H7 (cell line): ENCODE measurements around the gene CAPN8. TPM values are rescaled to one million over a fixed set of nuclear protein-coding genes. Genes with fewer than 3 reads are reported as not detected.
A peak's percentile ranks its signal among the peaks of the same experiment; 100 is the strongest.

Source experiments
- DNase-seq: peaks from one replicate; pipeline ENCODE4 v3.0.0; 2012
- H3K27me3 ChIP-seq: 2 replicates; pipeline ENCODE4 v1.6.0; 2011; ENCODE audit warnings: mild to moderate bottlenecking, low read length; ENCODE audit not compliant: control insufficient read depth, insufficient read depth
- H3K36me3 ChIP-seq: replicated peaks from 2 replicates; pipeline ENCODE4 v1.5.1; 2011; ENCODE audit warnings: low read length; ENCODE audit not compliant: control insufficient read depth, insufficient read depth
- H3K4me3 ChIP-seq: 2 replicates; pipeline ENCODE4 v1.5.1; 2011; ENCODE audit warnings: low read depth, mild to moderate bottlenecking, control low read depth, low read length, moderate library complexity; ENCODE audit not compliant: insufficient read depth
- total RNA-seq: library from RNA; depleted of rRNA; stranded (reverse); fragments of >200 nt; shearing (Covaris generic); gene quantifications from 2 replicates; pipeline ENCODE4 v1.2.3, GENCODE V29; 2014

Gene CAPN8
- total RNA-seq, 1 experiment from 2014 or later, result not detected

DNA sequence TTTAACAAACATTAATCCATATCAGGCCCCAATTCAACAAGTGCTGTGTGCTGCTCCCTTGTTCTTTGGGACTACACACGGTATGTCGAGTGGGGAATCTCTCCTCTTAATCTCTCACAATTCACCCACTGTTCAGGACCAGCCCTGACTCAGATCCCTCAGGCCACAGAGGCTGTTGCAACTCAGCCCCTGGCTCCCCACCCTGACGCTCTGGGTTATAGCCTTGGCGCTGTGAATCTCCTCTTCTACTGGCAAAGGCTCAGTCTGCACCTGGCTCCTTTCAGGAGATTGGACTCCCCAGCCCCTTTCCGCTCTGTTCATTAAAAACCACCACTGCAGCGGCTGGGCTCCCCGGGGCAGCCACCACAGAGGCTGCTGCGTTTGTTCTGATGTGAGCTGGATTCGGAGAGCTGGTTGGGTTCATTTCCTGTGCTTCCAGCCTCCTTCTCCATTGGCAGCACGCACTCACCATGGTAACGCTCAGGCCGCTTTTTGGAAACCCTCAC, 13.0 kb downstream of the CAPN8 start:
- no peaks in the 10 kb centered on the region; the same call in 1 of the 2 replicates for H3K36me3 ChIP-seq
- peak; percentile 50 for DNase-seq
- H3K4me3 ChIP-seq, result no peak overlapping the region
- no peaks in the 10 kb centered on the region; the same call in 1 of the 2 replicates for H3K27me3 ChIP-seq

DNA sequence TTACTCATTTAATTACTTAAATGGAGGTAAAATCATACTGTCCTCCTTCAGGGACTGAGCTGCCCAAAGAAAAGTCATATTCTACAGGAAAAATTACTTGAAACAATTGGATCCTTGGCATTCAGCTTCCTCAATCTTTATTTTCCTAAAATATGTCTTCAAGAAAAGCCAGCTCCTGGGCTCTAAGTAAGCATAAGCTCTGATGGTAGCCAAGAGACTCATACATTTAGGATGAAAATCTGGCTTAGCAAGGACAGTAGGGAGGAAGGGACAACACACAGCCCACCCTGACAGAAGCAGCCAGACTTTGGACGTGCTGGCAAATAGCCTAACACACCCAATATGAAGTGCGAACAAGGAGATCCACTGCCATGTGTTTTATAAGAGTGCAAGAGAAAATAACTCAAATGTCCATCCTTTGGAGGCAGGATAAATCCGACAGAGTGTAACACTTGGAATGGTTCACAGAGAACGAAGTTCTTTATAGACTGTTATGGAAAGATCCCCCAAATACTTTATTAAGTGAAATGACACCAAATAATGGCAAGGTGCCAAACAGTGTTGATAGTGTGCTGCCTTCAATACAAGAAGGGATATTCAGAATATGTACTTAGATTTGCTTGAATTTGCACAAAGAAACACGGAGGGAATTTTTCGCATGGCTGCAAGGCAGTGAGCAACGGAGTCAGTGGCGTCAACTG, 14.1 kb downstream of the CAPN8 start:
- Histone ChIP-seq H3K27me3 (no peaks in the 10 kb centered on the region; the same call in 1 of the 2 replicates), H3K36me3 (no peaks in the 10 kb centered on the region; the same call in 1 of the 2 replicates), H3K4me3 (no peak overlapping the region)
- no peak for DNase-seq

DNA sequence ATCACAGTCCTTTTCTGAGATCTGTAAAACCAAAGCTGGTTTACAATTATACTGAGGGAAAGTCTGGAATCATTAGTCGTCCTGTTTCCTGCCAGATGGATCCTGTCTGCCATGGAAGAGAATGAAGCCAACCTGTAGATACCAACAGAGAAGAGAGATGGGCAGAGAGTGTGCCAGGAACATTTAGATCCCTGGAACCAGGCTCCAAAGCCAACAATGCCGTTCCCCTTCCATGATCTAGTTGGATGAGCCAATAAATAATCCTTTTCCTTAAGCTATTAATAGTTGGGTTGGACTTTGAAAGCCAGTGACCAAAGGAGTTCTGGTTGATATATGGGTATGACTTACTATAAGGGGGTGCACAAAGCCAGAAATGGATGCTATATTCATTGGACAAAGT, 15.0 kb downstream of the CAPN8 start:
- no peaks in the 10 kb centered on the region; the same call in 1 of the 2 replicates for H3K27me3 ChIP-seq

DNA sequence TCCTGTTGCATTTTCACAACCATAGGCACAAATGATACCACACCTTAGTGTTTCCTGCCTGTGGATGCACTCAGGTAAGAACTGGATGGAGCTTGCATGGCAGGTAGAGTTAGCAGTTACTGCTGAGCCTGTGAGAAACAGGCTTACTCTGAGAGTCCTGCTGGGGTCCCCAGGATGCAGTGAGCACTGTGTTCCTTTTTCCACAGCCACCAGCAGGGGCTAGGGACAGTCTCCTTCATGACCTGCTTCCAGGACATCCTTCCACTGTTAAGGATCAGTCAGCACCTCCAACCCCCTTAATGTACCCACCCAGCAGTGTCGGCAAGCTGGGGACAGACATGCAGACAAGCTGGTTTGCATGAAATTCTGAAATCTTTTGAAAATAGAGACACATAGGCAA, 16.3 kb downstream of the CAPN8 start:
- no peaks in the 10 kb centered on the region; the same call in 1 of the 2 replicates for H3K27me3 ChIP-seq

More for the DNA sequence above, 15.0 kb downstream of the CAPN8 start:
- H3K36me3 ChIP-seq, result no peaks in the 10 kb centered on the region; the same call in 1 of the 2 replicates
- H3K4me3 ChIP-seq, result no peak overlapping the region
- DNase-seq, result no peak

DNA sequence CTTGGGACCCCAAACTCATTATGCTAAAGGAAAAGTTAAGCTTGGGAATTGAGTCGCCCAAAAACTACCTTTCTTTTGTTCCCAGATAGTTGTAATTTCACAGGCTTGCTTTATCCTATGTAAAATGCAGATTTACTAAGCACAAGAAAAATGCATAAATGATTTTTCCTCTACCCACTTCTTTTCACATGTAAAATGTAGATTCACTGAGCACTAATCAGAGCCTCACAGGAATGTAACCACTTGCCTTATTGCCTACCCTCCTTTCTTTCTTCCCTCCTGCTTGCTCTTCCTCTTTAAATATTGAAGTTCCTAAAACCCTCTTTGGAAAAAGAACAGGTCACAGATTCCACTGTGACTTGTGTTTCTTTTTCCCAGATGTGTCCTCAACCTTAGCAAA, 18.3 kb downstream of the CAPN8 start:
- no peaks in the 10 kb centered on the region for H3K36me3 ChIP-seq
- H3K4me3 ChIP-seq, result no peak overlapping the region
- no peaks in the 10 kb centered on the region for H3K27me3 ChIP-seq
- DNase-seq, result no peak

More for the DNA sequence above, 16.3 kb downstream of the CAPN8 start:
- H3K36me3 ChIP-seq, result no peaks in the 10 kb centered on the region; the same call in 1 of the 2 replicates
- no peak overlapping the region for H3K4me3 ChIP-seq
- DNase-seq, result no peak

DNA sequence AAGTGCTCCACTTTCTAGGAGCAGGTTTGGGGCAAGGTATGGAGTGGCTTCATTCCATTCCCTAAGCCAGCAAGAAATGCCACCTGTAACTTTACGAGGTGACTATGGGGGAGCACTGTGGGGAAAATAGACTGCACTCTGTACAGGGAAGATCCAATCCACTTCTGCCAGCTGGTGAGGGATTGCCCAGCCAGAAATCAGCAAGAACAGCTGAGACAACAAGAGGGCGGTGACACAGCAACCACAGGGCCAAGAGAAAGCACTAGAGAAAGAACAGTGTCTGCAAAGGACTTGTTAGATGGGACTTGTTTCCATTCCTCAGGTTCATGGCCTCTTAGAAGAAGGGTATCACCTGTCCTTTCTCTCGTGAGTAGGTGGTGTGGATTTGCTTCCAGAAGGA, 19.6 kb downstream of the CAPN8 start:
- DNase-seq, result no peak
- Histone ChIP-seq H3K27me3 (no peaks in the 10 kb centered on the region), H3K36me3 (no peaks in the 10 kb centered on the region), H3K4me3 (no peak overlapping the region)

DNA sequence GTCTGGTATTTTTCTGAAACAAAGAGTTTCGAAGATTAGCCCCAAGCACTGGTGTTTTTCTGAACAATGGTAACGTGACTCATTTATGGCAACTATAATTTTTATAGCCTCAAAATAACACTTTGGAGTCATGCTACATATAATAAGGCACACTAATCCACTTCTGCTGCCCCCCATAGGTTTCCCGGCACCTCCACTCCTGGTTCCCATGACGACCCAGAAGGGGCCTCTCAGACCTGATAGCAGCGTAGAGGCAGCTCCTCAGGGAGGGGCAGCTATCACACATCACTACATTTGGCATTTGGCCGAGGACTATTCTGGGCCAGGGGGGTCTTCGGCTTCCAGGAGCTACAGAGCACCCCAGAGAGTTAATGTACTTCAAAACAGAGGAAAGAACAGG, 23.3 kb downstream of the CAPN8 start:
- Histone ChIP-seq H3K4me3 (no peak overlapping the region), H3K36me3 (no peaks in the 10 kb centered on the region), H3K27me3 (peaks cover 1% of the 10 kb centered on the region; the same call in 1 of the 2 replicates)
- no peak for DNase-seq

DNA sequence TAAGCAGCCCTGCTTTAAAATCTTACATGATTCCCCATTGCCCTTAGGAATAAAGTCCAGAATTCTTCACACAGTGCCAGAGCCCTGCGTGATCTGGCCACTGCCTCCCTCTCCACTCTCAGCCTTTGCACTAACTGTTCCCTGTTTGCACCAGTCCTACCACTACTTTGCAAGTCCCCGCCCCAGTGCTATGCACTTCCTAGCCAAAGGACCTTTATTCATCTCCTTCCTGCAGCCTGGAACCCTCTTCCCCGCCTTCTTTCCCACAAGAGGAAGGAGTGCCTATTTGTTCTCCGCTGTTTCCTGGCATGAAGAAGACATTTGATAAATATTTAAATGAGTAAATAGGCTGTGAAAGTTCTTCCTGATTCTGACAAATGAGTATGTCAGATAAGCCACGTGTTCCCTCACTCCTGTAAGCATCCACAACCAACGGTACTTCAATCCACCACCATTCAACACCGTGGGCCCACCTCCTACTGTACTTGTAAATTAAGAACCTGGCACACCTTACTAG, 23.9 kb downstream of the CAPN8 start:
- DNase-seq, result no peak
- H3K36me3 ChIP-seq, result no peaks in the 10 kb centered on the region

DNA sequence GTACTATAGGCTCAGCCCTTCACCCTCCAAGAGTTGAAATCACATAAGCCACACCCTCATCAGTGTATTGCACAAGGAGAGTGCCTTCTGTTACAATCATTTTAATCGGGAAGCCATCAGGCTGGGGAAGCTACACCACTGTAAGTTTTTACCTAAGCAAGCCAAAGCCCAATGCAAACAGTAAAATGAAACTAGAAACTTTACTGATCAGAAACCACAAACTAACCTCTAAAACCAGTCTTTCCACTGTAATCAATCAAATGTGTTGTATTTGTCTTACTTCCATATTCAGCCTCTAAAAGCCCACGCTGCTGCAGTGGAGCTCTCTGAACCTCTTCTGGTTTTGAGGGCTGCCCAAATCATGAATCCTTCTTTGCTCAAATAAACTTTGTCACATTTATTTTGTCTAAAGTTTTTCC, 26.2 kb downstream of the CAPN8 start:
- DNase-seq, result no peak
- no peaks in the 10 kb centered on the region for H3K36me3 ChIP-seq
- peaks cover 1% of the 10 kb centered on the region; the same call in 1 of the 2 replicates for H3K27me3 ChIP-seq
- H3K4me3 ChIP-seq, result no peak overlapping the region

More for the DNA sequence above, 23.9 kb downstream of the CAPN8 start:
- Histone ChIP-seq H3K27me3 (peaks cover 1% of the 10 kb centered on the region; the same call in 1 of the 2 replicates), H3K4me3 (no peak overlapping the region)

DNA sequence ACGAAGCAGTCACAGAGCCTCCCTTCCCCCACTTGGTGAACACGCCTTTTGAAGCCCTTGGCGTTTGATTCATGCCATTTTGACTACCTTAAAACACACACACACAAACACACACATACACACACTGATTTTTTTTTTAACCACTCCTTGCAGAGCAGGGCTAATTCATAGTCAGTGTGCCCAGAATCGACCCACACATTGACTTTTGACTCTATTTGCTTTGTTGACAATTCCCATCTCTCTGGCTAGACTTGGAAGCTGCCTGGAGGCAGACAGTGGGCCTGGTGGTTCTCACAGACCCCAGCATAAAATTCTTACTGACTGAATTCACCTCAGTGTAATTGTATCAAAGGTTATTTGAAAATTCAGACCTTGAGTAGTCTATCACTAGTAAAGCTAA, 30.3 kb downstream of the CAPN8 start:
- no peak for DNase-seq
- Histone ChIP-seq H3K4me3 (no peak overlapping the region), H3K36me3 (no peaks in the 10 kb centered on the region), H3K27me3 (peaks cover 1% of the 10 kb centered on the region; the same call in 1 of the 2 replicates)

DNA sequence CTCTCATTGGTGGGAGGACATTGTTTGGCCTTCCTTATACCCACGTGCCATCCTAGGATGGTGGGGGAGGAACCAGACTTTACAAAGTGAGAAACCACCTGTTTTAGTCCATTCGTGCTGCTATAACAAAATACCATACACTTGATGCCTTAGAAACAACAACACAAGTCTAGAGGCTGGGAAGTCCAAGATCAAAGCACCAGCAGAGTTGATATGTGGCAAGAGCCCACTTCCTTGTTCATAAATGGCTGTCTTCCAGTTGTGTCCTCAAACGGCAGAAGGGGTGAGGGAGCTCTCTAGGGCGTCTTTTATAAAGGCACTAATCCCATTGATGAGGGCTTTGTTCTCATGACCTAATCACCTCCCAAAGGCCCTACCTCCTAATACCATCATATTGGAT, 31.1 kb downstream of the CAPN8 start:
- Histone ChIP-seq H3K27me3 (peaks cover 1% of the 10 kb centered on the region; the same call in 1 of the 2 replicates), H3K36me3 (no peaks in the 10 kb centered on the region), H3K4me3 (no peak overlapping the region)
- no peak for DNase-seq

DNA sequence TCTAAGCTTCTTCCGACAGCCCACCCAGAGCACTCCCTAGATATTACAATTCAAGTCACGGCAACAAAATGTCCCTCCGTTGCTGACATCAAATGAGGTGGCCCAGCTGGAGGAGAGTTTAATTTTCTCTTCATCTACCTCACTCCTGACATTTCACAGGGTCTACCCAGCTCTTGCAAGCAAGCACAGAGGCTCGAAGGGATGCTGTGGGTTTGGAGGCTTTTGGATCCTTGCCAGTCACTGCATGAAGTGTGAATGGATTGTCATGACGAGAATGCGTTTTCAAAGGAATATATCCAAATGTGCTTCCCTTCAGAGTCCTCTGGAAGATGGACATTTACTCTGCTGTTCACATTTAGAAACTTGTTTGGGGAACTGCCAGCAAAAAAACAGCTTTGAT, 33.5 kb downstream of the CAPN8 start:
- Histone ChIP-seq H3K36me3 (no peaks in the 10 kb centered on the region), H3K27me3 (no peaks in the 10 kb centered on the region; the same call in 1 of the 2 replicates)
- DNase-seq, result no peak

DNA sequence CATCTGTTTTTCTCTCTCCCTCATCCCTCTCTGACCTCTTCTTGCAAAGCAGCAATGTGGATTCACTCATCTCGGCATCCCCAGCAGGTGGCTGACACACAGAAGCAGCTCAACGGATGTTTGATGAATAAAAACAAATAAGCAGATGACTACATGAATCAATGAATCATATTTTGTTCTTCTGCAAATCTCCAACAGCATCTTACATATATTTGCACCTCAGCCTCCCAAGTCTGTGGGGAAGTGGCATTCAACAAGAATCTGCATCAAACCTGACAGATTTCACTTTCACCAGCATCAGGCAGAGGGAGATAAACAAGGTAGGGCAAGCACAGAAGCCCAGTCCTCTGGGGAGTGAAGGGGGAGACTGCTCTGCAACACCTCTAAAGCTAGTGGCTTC, 34.0 kb downstream of the CAPN8 start:
- no peaks in the 10 kb centered on the region for H3K36me3 ChIP-seq

More for the DNA sequence above, 33.5 kb downstream of the CAPN8 start:
- no peak overlapping the region for H3K4me3 ChIP-seq

DNA sequence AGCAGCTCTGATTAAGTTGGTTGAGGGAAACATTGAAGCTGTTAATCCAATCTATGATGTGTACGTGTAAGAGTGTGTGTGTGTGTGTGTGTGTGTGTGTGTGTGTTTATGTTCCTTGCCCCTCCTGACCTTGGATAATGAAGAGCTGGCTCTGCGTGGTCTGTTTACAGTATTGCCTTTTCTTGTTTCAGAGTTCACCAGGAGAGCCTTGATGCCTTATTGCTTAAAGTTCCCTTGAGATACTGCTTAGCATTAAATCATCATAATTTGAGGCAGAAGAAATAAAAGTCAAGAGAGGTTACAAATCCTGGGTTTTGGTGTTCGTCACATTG, 36.4 kb downstream of the CAPN8 start:
- H3K4me3 ChIP-seq, result no peak overlapping the region
- no peaks in the 10 kb centered on the region; the same call in 1 of the 2 replicates for H3K27me3 ChIP-seq
- no peak for DNase-seq
- H3K36me3 ChIP-seq, result no peaks in the 10 kb centered on the region

More for the DNA sequence above, 34.0 kb downstream of the CAPN8 start:
- Histone ChIP-seq H3K27me3 (no peaks in the 10 kb centered on the region; the same call in 1 of the 2 replicates), H3K4me3 (no peak overlapping the region)
- no peak for DNase-seq
